ENCODE results near the gene RPP40.

The RPP40 gene

DNA sequence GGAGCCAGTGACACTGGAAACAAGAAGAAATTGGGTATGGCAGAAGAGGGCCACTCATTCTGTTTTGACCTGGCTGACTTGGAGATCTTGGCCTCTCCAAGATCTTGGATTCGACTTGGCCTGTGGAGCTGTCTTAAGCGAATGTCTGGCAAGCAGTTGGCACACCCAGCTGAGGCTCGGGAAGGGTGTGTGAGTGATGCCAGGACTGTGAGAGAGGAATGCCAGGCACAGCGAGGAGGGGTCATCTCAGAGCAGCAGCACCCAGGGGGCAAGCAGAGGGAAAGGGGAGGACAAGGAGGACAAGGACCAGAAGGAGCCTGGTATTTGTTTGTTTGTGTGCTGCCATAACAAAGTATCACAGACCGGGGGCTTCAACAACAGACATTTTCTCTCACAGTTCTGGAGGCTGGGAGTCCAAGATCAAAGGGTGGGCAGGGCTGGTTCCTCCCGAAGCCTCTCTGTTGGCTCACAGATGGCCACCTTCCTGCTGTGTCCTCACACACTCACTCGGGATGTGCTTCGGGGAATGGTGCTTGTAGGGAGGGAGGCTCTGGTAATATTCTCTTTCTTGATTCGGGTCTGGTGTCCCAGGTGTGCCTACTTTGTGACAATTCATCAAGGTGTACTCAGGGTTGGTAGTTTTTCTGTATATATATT, 33.0 kb downstream of the RPP40 start:
- no peak for TF ChIP-seq CTCF (IDR thresholded peaks at IDR 0.05; ENCODE audit: extremely low read depth, missing control alignments)

GRCh38 chr6:4969609-4970285, 34.1 kb downstream of the RPP40 start:
- no peak for TF ChIP-seq CTCF (IDR thresholded peaks at IDR 0.05; ENCODE audit: extremely low read depth, missing control alignments)
- DNase-seq (ENCODE audit: low spot score): no peak

More for the DNA sequence above, 33.0 kb downstream of the RPP40 start:
- no peak for DNase-seq (ENCODE audit: low spot score)

GRCh38 chr6:4967301-4968030, 36.4 kb downstream of the RPP40 start:
- no peak for TF ChIP-seq CTCF (IDR thresholded peaks at IDR 0.05; ENCODE audit: extremely low read depth, missing control alignments)
- no peak for DNase-seq (ENCODE audit: low spot score)

DNA sequence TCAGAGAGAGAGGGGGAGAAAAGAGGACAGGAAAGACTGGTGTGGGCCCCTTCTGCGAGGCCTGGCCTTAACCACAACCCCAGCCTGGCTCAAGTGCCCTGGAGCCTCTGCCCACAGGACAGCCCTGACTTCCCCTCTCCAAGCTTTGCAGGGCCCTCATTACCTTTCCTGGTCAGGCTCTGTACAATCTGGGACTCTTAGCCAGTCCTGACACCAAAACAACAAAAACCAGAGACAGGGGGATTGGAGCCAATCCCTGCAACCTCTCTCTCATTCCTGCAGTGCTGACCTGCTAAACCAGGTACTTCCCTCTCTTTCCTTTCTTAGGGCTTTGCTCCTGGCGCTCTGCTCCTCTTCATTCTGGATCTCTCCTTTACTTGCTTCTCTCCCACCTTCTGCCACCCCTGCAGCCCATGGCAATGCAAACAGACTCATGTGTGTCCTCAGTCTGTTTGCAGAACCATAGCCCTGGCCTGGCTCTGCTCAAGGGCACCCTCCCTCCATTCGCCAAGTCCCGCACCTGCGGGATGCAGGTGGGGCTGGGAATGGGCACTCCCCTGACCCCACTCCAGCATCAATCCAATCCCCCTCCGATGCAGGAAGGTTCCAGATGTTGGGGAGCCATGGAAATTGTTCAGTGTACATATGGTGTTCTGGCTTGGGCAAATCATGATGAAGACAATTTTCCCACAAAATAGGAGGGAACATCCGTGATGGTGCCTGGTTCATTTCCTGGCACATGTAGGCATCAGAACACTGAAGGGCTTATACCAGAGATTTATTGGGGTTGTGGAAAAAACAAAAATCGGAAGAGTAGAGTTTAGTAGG, 38.1 kb downstream of the RPP40 start:
- no peak for DNase-seq (ENCODE audit: low spot score)
- no peak for TF ChIP-seq CTCF (IDR thresholded peaks at IDR 0.05; ENCODE audit: extremely low read depth, missing control alignments)

- TF ChIP-seq CTCF (IDR thresholded peaks at IDR 0.05; ENCODE audit: extremely low read depth, missing control alignments): no peak
- no peak for DNase-seq (ENCODE audit: low spot score)
Observed at GRCh38 chr6:4964675-4965561, 38.9 kb downstream of the RPP40 start.

DNA sequence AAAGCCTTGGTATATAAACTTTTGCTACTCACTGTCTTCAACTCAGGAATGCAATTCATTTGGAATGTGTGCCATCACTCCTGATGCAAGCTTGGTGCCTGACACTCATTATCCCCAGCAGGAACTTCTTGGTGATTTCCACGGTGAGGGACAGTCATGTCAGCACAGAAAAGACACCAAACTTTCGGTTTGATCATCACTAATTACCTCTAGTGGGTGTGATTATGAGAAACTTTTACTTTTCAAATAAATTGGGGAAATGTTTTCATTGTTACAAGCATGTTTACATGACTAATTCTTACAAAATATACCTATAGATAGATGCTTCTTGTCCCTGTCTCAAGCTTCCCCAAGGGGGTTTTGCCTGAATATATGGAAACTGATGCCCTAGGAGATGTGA, 40.9 kb downstream of the RPP40 start:
- no peak for TF ChIP-seq CTCF (IDR thresholded peaks at IDR 0.05; ENCODE audit: extremely low read depth, missing control alignments)
- DNase-seq (ENCODE audit: low spot score): no peak
